Pancreas (tissue), 10 donors: ENCODE results near the gene SIPA1L2. TPM values are rescaled to one million over a fixed set of nuclear protein-coding genes. Genes with fewer than 3 reads are reported as not detected.

ENCODE experiments used
- ATAC-seq, 4 donors: fragments of 200-7000 bp; cut with Tn5 transposase; one replicate each; pipeline versions ENCODE4 v1.8.0 to v1.9.1; 2020; ENCODE audit warnings: mild to moderate bottlenecking in 4 of 4, moderate library complexity in 4 of 4
- DNase-seq, 6 donors: peaks; one replicate each; pipeline ENCODE4 v3.0.0-alpha.2; 2020
- FAIRE-seq: peaks from 2 replicates; lab custom pipeline; 2012; peaks lifted over from hg19 to GRCh38; lab: Jason Lieb, UNC
- H3K27ac ChIP-seq, 4 donors: fragments of 200-600 bp; sonication (generic); 1 replicate in 3 of 4; 2 replicates in 1 of 4; pipeline versions ENCODE4 v1.5.0 to v1.8.0; 2020
- H3K27me3 ChIP-seq, 4 donors: fragments of 200-600 bp; one replicate each; pipeline ENCODE4 v1.8.0; 2021
- H3K36me3 ChIP-seq, 3 donors: fragments of 200-600 bp; sonication (generic) in 1 of 3; one replicate each; pipeline versions ENCODE4 v1.5.0 to v1.8.0; 2020 to 2021
- H3K4me1 ChIP-seq, 3 donors: fragments of 200-600 bp; one replicate each; pipeline ENCODE4 v1.8.0; 2021
- H3K4me3 ChIP-seq, 4 donors: fragments of 200-600 bp; sonication (generic) in 2 of 4; one replicate each; pipeline versions ENCODE4 v1.5.0 to v1.8.0; 2020 to 2021
- H3K9me3 ChIP-seq, 4 donors: fragments of 200-600 bp; one replicate each; pipeline ENCODE4 v1.8.0; 2021
- CTCF ChIP-seq, 4 donors: fragments of 200-600 bp; sonication (generic) in 3 of 4; IDR thresholded peaks; one replicate each; pipeline versions ENCODE4 v1.5.0 to v1.8.0; 2021; ENCODE audit warnings: antibody characterized with exemption in 4 of 4
- WGBS, 2 donors: extraction: QIAGEN DNeasy Blood & Tissue Kit; methylation state at CpG; one replicate each; pipeline ENCODE4 v1.1.7; 2013; 5-methylcytosine and 5-hydroxymethylcytosine counted together
- intact Hi-C, 3 donors: fragments of 100-400 bp; cut with DNase I; formaldehyde crosslinking; loops; one replicate each; pipeline versions ENCODE4 v1.11.1 to v1.14.2; 2022
- polyA plus RNA-seq, 2 donors: library from polyadenylated mRNA; stranded (reverse); fragments of 200-250 nt; gene quantifications; one replicate each; pipeline ENCODE4 v1.2.3, GENCODE V29; 2013
- total RNA-seq, 6 donors: library from RNA; stranded (reverse); fragmentation: NEBNext Ultra II Directional in 4 of 6; extraction: Animal tissue kit (Norgen Biotek cat#: 25700) in 4 of 6; gene quantifications; one replicate each; pipeline versions ENCODE4 v1.2.1 to v1.2.4, GENCODE V29; 2021 to 2023
- donor health status: healthy with polysubstance abuse.
- donor health status: DM: no; HTN: no; CAD: no; lungs with moderate emphysema.
- donor health status: DM: no; HTN: no; CAD: no.
- donor health status: control.
- donor health status: control.
- donor health status: Bipolar disorder and iron deficiency.
- donor health status: DM: yes; HTN: yes; CAD: no.
- donor health status: DM: no; HTN: no; CAD: no.
- donor health status: DM: no; HTN: no; CAD: no.
- donor health status: DM: yes; HTN: yes; CAD: no.

Gene SIPA1L2
- total and polyA plus RNA-seq, 8 donors, result 2.1 to 10.9 (median 4.7) TPM

GRCh38 chr1:232657426-232658005 lies 27.6 kb upstream of the SIPA1L2 start:
- Histone ChIP-seq H3K4me1 (no peaks in the 10 kb centered on the region), H3K27ac (no peak overlapping the region), H3K27me3 (no peaks in the 10 kb centered on the region), H3K9me3 (no peaks in the 10 kb centered on the region), H3K4me3 (no peak overlapping the region), H3K36me3 (no peaks in the 10 kb centered on the region)
- intact Hi-C loops, result no loop called here
- DNase-seq, result no peak
- FAIRE-seq, result no peak
- no peak for ATAC-seq
- WGBS, 2 donors, result 84 to 92% methylated on average over 3 of the region's 3 CpGs
- no peak for TF ChIP-seq CTCF (IDR thresholded peaks at IDR 0.05)

- Histone ChIP-seq H3K36me3 (no peaks in the 10 kb centered on the region), H3K4me1 (no peaks in the 10 kb centered on the region), H3K9me3 (no peaks in the 10 kb centered on the region), H3K27ac (no peak overlapping the region), H3K4me3 (no peak overlapping the region), H3K27me3 (no peaks in the 10 kb centered on the region)
- TF ChIP-seq CTCF (IDR thresholded peaks at IDR 0.05), result no peak
- 94 to 97% methylated on average over 4 of the region's 4 CpGs for WGBS, 2 donors
- FAIRE-seq (no peak), DNase-seq (no peak), ATAC-seq (no peak)
- intact Hi-C loops, result no loop called here
These were observed 25.8 kb upstream of the SIPA1L2 start for GRCh38 chr1:232655746-232656085.

GRCh38 chr1:232655028-232655745 lies 25.3 kb upstream of the SIPA1L2 start:
- no peak for FAIRE-seq
- intact Hi-C loops, result no loop called here
- peak in 2 of 4 donors; percentile 20 to 26 for ATAC-seq

GRCh38 chr1:232653789-232654188 lies 23.9 kb upstream of the SIPA1L2 start:
- FAIRE-seq, result no peak
- intact Hi-C loops, result no loop called here

More at GRCh38 chr1:232655028-232655745, 25.3 kb upstream of the SIPA1L2 start:
- 48 to 50% methylated on average over 5 of the region's 5 CpGs for WGBS, 2 donors
- no peak overlapping the region for H3K4me3 ChIP-seq
- H3K27me3 ChIP-seq, result no peaks in the 10 kb centered on the region
- no peak overlapping the region for H3K27ac ChIP-seq
- DNase-seq, result no peak
- H3K4me1 ChIP-seq, result no peaks in the 10 kb centered on the region
- TF ChIP-seq CTCF (IDR thresholded peaks at IDR 0.05), result no peak
- H3K9me3 ChIP-seq, result no peaks in the 10 kb centered on the region
- H3K36me3 ChIP-seq, result no peaks in the 10 kb centered on the region

More at GRCh38 chr1:232653789-232654188, 23.9 kb upstream of the SIPA1L2 start:
- WGBS, 2 donors, result 75 to 87% methylated on average over 3 of the region's 3 CpGs
- H3K9me3 ChIP-seq, result no peaks in the 10 kb centered on the region
- no peak for ATAC-seq
- no peak for DNase-seq
- no peaks in the 10 kb centered on the region for H3K27me3 ChIP-seq
- no peak for TF ChIP-seq CTCF (IDR thresholded peaks at IDR 0.05)
- H3K4me3 ChIP-seq, result no peak overlapping the region
- H3K4me1 ChIP-seq, result no peaks in the 10 kb centered on the region
- no peak overlapping the region for H3K27ac ChIP-seq
- H3K36me3 ChIP-seq, result no peaks in the 10 kb centered on the region
